Activated CD4-positive, CD25-positive, alpha-beta regulatory T cell (primary cell): ENCODE results near the gene STYXL2.

Experiments used
- DNase-seq, 4 experiments: peaks; one replicate each; lab custom pipeline; 2025; lab: John Stamatoyannopoulos, UW

STYXL2 gene

GRCh38 chr1:167136806-167137205 is 42.9 kb downstream of the STYXL2 start:
- DNase-seq = no peak

- DNase-seq = no peak
These were observed 43.5 kb downstream of the STYXL2 start for GRCh38 chr1:167137332-167137781.

DNA sequence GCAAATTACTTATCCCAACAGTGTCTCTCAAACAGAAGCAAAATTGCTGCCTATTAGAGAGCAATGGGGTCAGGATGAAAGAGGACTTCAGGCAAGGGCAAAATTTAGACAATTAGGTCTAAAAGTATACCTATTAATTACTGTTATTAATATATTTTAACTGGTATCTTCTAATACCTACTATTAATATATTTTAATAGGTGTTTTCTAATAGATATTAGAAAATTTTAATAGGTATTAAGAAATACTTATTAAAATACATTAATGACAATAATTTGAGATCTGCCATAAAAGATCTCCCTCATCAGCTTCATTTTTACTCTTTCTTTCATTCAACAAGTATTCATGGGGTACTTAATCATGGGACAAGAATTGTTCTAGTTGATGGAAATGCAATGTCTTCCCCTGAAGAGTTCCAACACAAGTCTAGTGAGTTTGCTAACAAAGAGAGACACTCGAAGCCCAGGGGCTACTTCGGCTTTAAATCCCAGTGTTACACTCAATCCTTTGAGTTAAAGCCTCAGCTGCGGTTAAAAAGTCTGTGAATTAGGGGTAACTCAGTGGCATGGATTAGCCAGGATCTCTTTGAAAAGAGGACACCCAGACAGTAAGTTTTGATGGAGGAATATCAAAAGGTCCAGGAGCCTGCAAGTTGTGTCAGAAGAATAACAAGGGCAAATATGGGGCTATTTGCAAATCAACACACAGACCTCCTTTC is 44.1 kb downstream of the STYXL2 start:
- no peak for DNase-seq

DNA sequence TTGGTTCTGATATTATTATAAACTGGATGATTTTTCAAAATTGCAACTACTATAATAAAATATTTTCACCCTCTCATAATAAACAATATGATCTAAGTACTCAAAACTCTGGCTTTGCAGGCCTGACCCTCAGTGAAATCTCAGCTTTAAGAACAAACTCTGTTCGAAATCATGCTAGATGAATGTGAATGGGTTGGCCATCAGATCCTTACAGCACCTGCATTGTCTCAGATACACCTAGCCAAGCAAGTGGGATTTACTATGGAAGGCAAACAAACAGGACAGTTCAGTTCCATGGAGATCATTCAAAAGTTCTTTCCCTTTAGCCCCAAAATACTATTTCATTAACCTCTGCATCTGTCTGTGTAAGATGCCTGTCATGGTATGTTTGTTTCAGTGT is 44.8 kb downstream of the STYXL2 start:
- DNase-seq = no peak

DNA sequence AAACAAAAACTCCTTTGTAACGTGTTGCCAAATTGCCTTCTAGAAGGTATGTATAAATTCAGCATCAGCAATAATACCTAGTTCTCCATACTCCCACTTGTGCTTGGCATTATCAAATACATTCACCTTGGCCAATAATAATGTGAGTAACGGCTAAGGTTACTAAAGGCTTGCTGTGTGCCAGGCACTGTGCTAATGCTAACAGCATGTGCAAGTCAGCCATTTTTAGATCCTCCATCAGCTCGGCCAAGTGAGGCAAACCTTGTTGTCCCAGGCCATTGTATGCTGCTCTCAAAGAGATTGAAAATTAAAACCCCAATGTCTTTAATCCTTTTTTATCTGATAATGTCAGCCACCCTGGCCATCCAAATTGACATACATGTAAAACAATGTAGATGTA is 48.1 kb downstream of the STYXL2 start:
- DNase-seq = no peak
